Measurements from ENCODE around the gene RPTOR.

Gene RPTOR

DNA sequence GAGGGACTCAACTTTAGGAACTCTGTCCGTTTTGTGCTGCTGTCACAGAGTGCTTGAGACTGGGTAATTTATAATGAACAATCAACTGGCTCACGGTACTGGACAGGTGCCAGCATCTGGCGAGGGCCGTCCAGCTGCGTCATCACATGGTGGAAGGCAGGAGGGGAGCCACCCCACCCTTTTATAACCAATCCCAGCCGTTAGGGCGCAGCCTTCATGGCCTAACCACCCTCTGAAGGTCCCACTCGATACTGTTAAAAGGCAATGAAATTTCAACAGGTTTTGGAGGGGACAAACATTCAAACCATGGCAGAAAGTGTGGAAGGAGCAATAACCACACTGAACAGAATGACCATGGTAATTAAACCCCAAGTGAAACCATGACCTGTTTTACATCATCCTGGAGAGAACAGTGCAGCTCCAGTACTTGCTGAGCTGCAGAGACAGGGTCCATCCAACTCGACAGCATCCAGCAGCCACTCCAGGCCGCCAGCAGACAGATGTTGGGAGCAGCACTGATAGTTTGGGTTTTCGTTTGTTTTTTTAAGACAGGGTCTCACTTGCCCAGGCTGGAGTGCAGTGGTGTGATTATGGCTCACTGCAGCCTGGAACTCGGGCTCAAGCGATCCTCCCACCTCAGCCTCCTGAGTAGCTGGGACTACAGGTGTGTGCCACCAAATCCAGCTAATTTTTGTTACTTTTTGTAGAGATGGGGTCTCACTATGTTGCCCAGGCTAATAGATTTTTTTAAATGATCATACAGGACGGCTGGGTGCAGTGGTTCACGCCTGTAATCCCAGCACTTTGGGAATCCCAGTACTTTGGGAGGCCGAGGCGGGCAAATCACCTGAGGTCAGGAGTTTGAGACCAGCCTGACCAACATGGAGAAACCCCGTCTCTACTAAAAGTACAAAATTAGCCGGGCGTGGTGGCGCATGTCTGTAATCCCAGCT, 458.0 kb downstream of the RPTOR start:
- no peaks in the 10 kb centered on the region for H3K36me3 ChIP-seq
- H3K4me1 ChIP-seq = peaks cover 7% of the 10 kb centered on the region
- no peak overlapping the region; the same call in 1 of the 2 replicates for H3K4me3 ChIP-seq (ENCODE audit: low read depth, low read length)
- no peaks in the 10 kb centered on the region; the same call in 1 of the 2 replicates for H3K9me3 ChIP-seq
- peak; percentile 72 for DNase-seq
- peaks cover 53% of the 10 kb centered on the region for H3K27me3 ChIP-seq
- TF ChIP-seq, protein P1, sequence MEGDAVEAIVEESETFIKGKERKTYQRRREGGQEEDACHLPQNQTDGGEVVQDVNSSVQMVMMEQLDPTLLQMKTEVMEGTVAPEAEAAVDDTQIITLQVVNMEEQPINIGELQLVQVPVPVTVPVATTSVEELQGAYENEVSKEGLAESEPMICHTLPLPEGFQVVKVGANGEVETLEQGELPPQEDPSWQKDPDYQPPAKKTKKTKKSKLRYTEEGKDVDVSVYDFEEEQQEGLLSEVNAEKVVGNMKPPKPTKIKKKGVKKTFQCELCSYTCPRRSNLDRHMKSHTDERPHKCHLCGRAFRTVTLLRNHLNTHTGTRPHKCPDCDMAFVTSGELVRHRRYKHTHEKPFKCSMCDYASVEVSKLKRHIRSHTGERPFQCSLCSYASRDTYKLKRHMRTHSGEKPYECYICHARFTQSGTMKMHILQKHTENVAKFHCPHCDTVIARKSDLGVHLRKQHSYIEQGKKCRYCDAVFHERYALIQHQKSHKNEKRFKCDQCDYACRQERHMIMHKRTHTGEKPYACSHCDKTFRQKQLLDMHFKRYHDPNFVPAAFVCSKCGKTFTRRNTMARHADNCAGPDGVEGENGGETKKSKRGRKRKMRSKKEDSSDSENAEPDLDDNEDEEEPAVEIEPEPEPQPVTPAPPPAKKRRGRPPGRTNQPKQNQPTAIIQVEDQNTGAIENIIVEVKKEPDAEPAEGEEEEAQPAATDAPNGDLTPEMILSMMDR (IDR thresholded peaks at IDR 0.05; ENCODE audit: low read depth, low read length) = no peak

DNA sequence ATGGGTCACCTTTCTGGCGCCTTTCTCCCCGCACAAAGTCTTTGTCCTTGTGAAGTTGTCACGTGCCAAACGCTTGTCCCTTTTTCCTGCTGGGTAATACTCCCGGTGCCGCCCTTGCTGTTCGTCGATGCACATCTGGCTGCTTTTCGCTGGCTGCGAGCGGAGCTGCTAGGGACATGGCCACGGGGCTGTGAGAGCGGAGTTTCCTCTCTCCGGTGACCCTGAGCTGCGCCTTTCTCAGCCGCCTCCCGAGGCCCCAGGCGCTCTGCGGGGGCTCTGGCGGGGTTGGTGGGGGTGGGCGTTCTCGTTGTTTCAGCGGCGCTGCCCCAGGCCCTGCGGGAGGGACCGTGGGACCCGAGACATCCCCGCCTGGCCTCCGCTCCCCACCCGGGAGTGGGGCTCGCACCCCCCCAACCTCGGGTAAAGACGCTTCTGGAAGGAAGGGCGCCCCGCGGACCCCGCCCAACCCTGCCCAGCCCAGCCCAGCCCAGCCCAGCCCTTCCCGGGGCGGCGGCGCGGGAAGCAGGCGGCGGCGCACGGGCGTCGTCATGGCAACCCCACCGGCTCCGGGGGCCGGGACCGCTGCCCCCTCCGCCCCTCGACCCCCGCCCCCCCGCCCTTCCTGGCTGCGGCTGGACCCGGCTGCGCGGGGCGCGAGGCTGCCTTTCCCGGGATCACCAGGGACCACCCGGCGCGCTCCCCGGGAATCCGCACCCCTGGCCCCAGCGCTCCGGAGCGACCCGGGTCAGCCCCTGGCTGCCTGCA, 459.3 kb downstream of the RPTOR start:
- no peak for DNase-seq
- Histone ChIP-seq H3K27me3 (peaks cover 65% of the 10 kb centered on the region), H3K4me1 (peaks cover 7% of the 10 kb centered on the region), H3K36me3 (no peaks in the 10 kb centered on the region), H3K4me3 (ENCODE audit: low read depth, low read length) (no peak overlapping the region), H3K9me3 (no peaks in the 10 kb centered on the region; the same call in 1 of the 2 replicates)
- TF ChIP-seq, protein P1 (IDR thresholded peaks at IDR 0.05; ENCODE audit: low read depth, low read length) = no peak

DNA sequence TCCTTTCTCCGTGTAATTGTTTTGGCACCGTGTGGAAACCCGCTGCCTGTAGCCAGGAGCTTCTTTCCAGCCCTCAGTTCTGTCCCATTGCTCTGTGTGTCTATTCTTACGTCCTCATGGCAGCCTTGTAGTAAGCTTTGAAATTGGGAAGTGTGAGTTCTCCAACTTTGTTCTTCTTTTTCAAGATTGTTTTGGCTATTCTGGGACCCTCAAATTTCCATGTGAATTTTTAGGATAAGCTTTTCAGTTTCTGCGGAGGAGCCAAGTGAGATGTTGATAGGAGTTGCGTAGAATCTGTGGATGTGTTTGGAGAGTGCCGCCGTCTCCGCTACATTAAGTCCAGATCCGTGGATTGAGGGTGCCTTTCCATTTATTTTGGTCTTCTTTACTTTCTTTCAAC, 462.3 kb downstream of the RPTOR start:
- peaks cover 66% of the 10 kb centered on the region for H3K27me3 ChIP-seq

DNA sequence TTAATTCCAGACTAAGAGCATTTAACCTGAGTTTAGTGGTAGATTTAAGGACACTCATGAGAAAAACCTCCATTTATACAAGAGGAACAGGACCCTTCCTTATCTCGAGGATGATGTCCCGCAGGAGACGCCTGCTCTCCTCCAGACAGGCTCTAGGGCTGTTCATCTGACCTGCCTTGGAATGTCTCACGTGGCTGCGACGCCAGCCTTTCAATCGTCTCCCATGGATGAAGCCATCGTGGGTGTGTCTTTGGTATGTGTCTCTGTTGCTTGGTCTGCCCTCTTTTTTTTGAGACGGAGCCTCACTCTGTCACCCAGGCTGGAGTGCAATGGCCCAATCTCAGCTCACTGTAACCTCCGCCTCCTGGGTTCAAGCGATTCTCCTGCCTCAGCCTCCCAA, 463.5 kb downstream of the RPTOR start:
- no peaks in the 10 kb centered on the region for H3K4me1 ChIP-seq
- no peaks in the 10 kb centered on the region; the same call in 1 of the 2 replicates for H3K9me3 ChIP-seq
- H3K27me3 ChIP-seq = peaks cover 54% of the 10 kb centered on the region
- H3K4me3 ChIP-seq (ENCODE audit: low read depth, low read length) = no peak overlapping the region
- TF ChIP-seq, protein P1 (IDR thresholded peaks at IDR 0.05; ENCODE audit: low read depth, low read length) = no peak
- no peaks in the 10 kb centered on the region for H3K36me3 ChIP-seq
- no peak for DNase-seq

More for the DNA sequence above, 462.3 kb downstream of the RPTOR start:
- peaks cover 6% of the 10 kb centered on the region for H3K4me1 ChIP-seq
- no peak for DNase-seq
- H3K9me3 ChIP-seq = no peaks in the 10 kb centered on the region; the same call in 1 of the 2 replicates
- TF ChIP-seq, protein P1 (IDR thresholded peaks at IDR 0.05; ENCODE audit: low read depth, low read length) = no peak
- no peak overlapping the region for H3K4me3 ChIP-seq (ENCODE audit: low read depth, low read length)
- H3K36me3 ChIP-seq = no peaks in the 10 kb centered on the region

DNA sequence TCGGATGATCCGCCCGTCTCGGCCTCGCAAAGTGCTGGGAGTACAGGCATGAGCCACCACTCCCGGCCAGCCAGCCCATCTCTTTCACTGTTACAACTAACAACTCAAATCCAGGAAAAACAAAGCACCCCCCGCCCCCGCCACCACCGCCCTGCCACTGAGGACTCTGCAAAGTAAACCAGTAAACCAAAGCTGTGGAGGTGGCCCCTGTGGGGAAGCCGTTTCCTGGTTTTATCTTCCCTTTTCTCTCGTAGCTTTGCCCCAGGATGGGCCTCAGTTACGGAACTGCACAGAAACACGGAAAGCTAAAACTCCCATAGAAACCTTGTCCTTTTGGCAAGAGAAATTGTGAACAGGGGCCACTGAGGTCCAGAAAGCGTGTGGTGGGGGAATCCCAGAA, 464.5 kb downstream of the RPTOR start:
- Histone ChIP-seq H3K36me3 (no peaks in the 10 kb centered on the region), H3K4me3 (ENCODE audit: low read depth, low read length) (no peak overlapping the region), H3K9me3 (no peaks in the 10 kb centered on the region; the same call in 1 of the 2 replicates), H3K27me3 (peaks cover 48% of the 10 kb centered on the region), H3K4me1 (no peaks in the 10 kb centered on the region)
- DNase-seq = no peak
- TF ChIP-seq, protein P1 (IDR thresholded peaks at IDR 0.05; ENCODE audit: low read depth, low read length) = no peak

All from BE2C (cell line).